CD4-positive, alpha-beta T cell (primary cell): Measurements from ENCODE around the gene HOMER3. TPM values are rescaled to one million over a fixed set of nuclear protein-coding genes. Genes with fewer than 3 reads are reported as not detected.

Source experiments
- ATAC-seq: fragments of 200-7000 bp; cut with Tn5 transposase; one replicate; pipeline ENCODE4 v1.10.0; 2022; ENCODE audit warnings: mild to moderate bottlenecking; ENCODE audit not compliant: poor library complexity
- CTCF ChIA-PET: fragments of 350-600 bp; sonication (Branson Sonifier 250); formaldehyde crosslinking; loops from one replicate; lab custom pipeline; 2021; ENCODE audit warnings: antibody characterized with exemption, inconsistent platforms; lab: Charles Lee
- POLR2A ChIA-PET: fragments of 350-600 bp; sonication (Branson Sonifier 250); formaldehyde crosslinking; loops from one replicate; lab custom pipeline; 2021; ENCODE audit warnings: antibody characterized with exemption, inconsistent platforms; lab: Charles Lee
- DNase-seq, 14 experiments: peaks; one replicate each; pipeline ENCODE4 v3.0.0-alpha.2; 2013 to 2020; ENCODE audit warnings: mixed read lengths in 2 of 14
- H3K27ac ChIP-seq, 2 donors: one replicate each; pipeline versions ENCODE4 v1.5.1 to v1.7.0; 2013; ENCODE audit warnings: low read length in 2 of 2, low read depth in 1 of 2, mild to moderate bottlenecking in 1 of 2
- H3K27me3 ChIP-seq, 2 experiments: 1 replicate in 1 of 2; 2 replicates in 1 of 2; pipeline versions ENCODE4 v1.6.1 to v1.7.0; 2013; ENCODE audit warnings: low read length in 2 of 2, control low read depth in 1 of 2, mild to moderate bottlenecking in 1 of 2, moderate library complexity in 1 of 2; ENCODE audit not compliant: insufficient read depth in 2 of 2, control insufficient read depth in 1 of 2
- H3K36me3 ChIP-seq: one replicate; pipeline ENCODE4 v1.6.1; 2013; ENCODE audit warnings: low read length, control low read depth; ENCODE audit not compliant: insufficient read depth
- H3K4me1 ChIP-seq: one replicate; pipeline ENCODE4 v1.6.1; 2013; ENCODE audit warnings: low read length, control low read depth; ENCODE audit not compliant: insufficient read depth
- H3K4me3 ChIP-seq: one replicate; pipeline ENCODE4 v1.5.1; 2013; ENCODE audit warnings: mild to moderate bottlenecking, low read length, moderate library complexity
- H3K9me3 ChIP-seq, 2 experiments: 1 replicate in 1 of 2; 2 replicates in 1 of 2; pipeline versions ENCODE4 v1.6.1 to v1.7.0; 2013; ENCODE audit warnings: low read length in 2 of 2, mild to moderate bottlenecking in 2 of 2, control low read depth in 1 of 2, moderate library complexity in 1 of 2; ENCODE audit not compliant: control insufficient read depth in 1 of 2, insufficient read depth in 1 of 2
- H3K27ac Mint-ChIP-seq: one replicate; pipeline ENCODE4 v1.8.0; 2020; ENCODE audit warnings: mixed read lengths
- H3K27me3 Mint-ChIP-seq: one replicate; pipeline ENCODE4 v1.8.0; 2021; ENCODE audit warnings: mixed read lengths
- H3K36me3 Mint-ChIP-seq: one replicate; pipeline ENCODE4 v1.8.0; 2021; ENCODE audit warnings: low read depth, mixed read lengths
- H3K4me1 Mint-ChIP-seq: one replicate; pipeline ENCODE4 v1.8.0; 2021; ENCODE audit warnings: low read depth, mixed read lengths
- H3K4me3 Mint-ChIP-seq: one replicate; pipeline ENCODE4 v1.8.0; 2020; ENCODE audit warnings: mild to moderate bottlenecking, mixed read lengths
- H3K9me3 Mint-ChIP-seq: one replicate; pipeline ENCODE4 v1.8.0; 2020; ENCODE audit warnings: mixed read lengths
- CTCF ChIP-seq: fragments of 200-600 bp; IDR thresholded peaks from one replicate; pipeline ENCODE4 v1.8.0; 2022; ENCODE audit warnings: antibody characterized with exemption, mild to moderate bottlenecking
- intact Hi-C, 2 experiments: fragments of 100-400 bp; cut with DNase I in 1 of 2; cut with micrococcal nuclease in 1 of 2; formaldehyde crosslinking; loops; one replicate each; pipeline versions ENCODE4 v1.15.1 to v1.9.0; 2023 to 2025; cut with DNase I, micrococcal nuclease
- total RNA-seq, 174 experiments: library from RNA in 2 of 174; stranded (reverse) in 2 of 174; gene quantifications; one replicate each; pipeline ENCODE4 v1.2.3 and lab custom pipeline; 2021 to 2026

HOMER3 gene
- total RNA-seq, 2 experiments from 2014 or later: 1.1 TPM

- ChIA-PET POLR2A (no interaction called here), CTCF (no interaction called here)
- peaks cover 50% of the 10 kb centered on the region for H3K4me1 Mint-ChIP-seq
- H3K27ac Mint-ChIP-seq: peak overlapping the region; percentile 27
- intact Hi-C loops: loop anchor here in 1 of 2 experiments (5.0 kb wide), 4 partner anchors 83 to 407 kb away; partner anchors contain the start of genes ELL, MAU2, SUGP1 and UPF1
- H3K27me3 Mint-ChIP-seq: no peaks in the 10 kb centered on the region
- peaks cover 51% of the 10 kb centered on the region for H3K36me3 Mint-ChIP-seq
- ATAC-seq: no peak
- H3K4me3 Mint-ChIP-seq: peak overlapping the region; percentile 80
- DNase-seq: peak in 6 of 14 experiments; percentile 15 to 63 (median 31)
- TF ChIP-seq CTCF: no peak
- no peaks in the 10 kb centered on the region for H3K9me3 Mint-ChIP-seq
- Histone ChIP-seq H3K27me3 (no peaks in the 10 kb centered on the region), H3K9me3 (no peaks in the 10 kb centered on the region), H3K27ac (no peak overlapping the region), H3K36me3 (peaks cover 35% of the 10 kb centered on the region), H3K4me1 (peaks cover 56% of the 10 kb centered on the region), H3K4me3 (no peak overlapping the region)
Measured at GRCh38 chr19:18915639-18916038, 25.4 kb downstream of the HOMER3 start.

- ATAC-seq (no peak), DNase-seq (no peak)
- POLR2A ChIA-PET: no interaction called here
- Histone ChIP-seq H3K36me3 (peaks cover 51% of the 10 kb centered on the region), H3K9me3 (no peaks in the 10 kb centered on the region), H3K27ac (no peak overlapping the region), H3K4me3 (no peak overlapping the region), H3K27me3 (no peaks in the 10 kb centered on the region), H3K4me1 (peaks cover 43% of the 10 kb centered on the region)
- Mint-ChIP-seq H3K4me3 (no peak overlapping the region), H3K9me3 (no peaks in the 10 kb centered on the region), H3K27ac (no peak overlapping the region), H3K27me3 (no peaks in the 10 kb centered on the region), H3K4me1 (peaks cover 31% of the 10 kb centered on the region), H3K36me3 (peaks cover 42% of the 10 kb centered on the region)
- no peak for TF ChIP-seq CTCF
- intact Hi-C loops: no loop called here
- CTCF ChIA-PET: no interaction called here
Measured at GRCh38 chr19:18913466-18913865, 27.6 kb downstream of the HOMER3 start.

GRCh38 chr19:18912933-18913332 lies 28.1 kb downstream of the HOMER3 start:
- DNase-seq: no peak
- H3K9me3 ChIP-seq: no peaks in the 10 kb centered on the region
- no peaks in the 10 kb centered on the region for H3K27me3 ChIP-seq
- no peak for TF ChIP-seq CTCF
- ChIA-PET POLR2A (no interaction called here), CTCF (no interaction called here)
- Mint-ChIP-seq H3K9me3 (no peaks in the 10 kb centered on the region), H3K27me3 (no peaks in the 10 kb centered on the region), H3K36me3 (peaks cover 42% of the 10 kb centered on the region), H3K27ac (no peak overlapping the region), H3K4me1 (peaks cover 27% of the 10 kb centered on the region), H3K4me3 (no peak overlapping the region)
- peaks cover 38% of the 10 kb centered on the region for H3K4me1 ChIP-seq
- no peak for ATAC-seq
- intact Hi-C loops: no loop called here
- no peak overlapping the region for H3K27ac ChIP-seq
- H3K36me3 ChIP-seq: peaks cover 54% of the 10 kb centered on the region
- H3K4me3 ChIP-seq: no peak overlapping the region
